NCI-H1436 treated with DMSO at 0.1 percent for 48 hours (cell line): ENCODE results near the gene RIMBP2.
"Not testable (repeated sequence)": the region's sequence is repeated elsewhere in the genome, so short reads cannot be mapped to it uniquely, and the experiment has no call there.

ENCODE experiments used
- DNase-seq: peaks from one replicate; lab custom pipeline; 2025; lab: John Stamatoyannopoulos, UW

RIMBP2 gene

DNA sequence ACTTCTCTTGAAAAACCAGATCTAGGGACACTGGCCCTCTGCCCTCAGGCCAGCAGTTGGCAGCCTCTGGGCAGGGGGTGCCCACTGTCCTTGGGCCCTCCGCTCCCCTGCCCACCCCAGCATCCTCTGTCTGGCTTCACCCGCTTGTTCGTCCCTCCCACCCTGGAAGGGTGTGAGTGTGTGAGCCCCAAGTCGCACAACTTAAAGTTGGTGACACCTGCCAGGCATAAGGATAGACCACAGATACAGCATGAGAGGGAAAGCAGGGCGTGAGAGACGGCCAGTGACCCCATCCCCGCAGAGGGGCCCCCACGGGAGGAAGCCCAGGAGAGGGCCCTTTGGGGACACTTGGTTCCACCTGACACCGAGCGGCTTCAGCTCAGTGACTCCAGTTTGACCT is 23.5 kb upstream of the RIMBP2 start:
- no peak for DNase-seq

DNA sequence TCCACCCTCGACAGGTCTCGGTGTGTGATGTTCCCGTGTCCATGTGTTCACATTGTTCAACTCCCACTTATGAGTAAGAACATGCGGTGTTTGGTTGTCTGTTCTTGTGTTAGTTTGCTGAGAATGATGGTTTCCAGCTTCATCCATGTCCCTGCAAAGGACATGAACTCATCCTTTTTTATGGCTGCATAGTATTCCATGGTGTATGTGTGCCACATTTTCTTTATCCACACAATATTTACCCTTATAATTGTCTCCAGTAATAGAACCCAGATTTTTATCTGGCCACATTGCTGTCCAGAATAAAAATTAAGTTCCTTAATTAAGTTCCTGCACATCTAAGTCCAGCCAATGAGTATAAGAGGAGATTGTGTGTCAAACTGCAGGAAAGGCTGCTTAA is 22.3 kb upstream of the RIMBP2 start:
- not testable (repeated sequence) for DNase-seq

DNA sequence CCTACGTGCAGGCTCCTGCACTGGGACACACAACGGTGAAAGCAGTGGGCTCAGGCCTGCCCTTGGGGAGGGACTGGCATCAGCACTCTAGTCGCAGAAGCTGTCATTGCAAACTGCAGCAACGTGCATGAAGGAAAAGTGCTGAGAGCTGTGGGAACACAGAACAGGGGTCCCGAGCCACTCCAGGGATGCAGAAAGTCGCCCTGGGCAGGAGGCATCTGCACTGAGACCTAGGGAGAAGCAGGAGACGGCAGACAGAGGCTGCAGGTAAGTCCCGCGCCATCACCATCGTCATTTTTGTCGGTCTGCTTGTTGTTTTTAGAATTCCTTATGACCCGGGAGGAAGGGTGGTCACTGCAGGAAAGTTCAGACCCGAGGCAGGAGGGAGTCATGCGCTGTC is 21.6 kb upstream of the RIMBP2 start:
- DNase-seq: no peak

DNA sequence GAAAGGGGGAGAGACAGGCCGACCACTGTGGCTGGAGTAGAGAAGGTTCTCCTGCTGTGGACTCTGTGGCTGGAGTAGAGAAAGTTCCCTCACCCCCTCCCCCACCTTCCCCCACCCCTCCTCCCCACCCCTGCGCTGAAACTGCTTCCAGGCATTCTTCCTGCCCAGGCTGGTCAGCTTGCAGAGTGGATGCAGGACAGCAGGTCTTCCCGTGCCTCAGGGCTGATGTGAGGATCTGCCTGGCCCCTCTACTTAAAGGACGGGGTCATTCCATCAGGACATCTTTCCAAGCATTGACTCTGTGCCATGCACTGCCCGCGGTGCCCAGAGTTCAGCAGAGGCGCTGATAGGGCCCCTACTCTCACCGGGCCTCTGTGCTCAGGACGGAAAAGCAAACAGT is 13.2 kb upstream of the RIMBP2 start:
- no peak for DNase-seq

DNA sequence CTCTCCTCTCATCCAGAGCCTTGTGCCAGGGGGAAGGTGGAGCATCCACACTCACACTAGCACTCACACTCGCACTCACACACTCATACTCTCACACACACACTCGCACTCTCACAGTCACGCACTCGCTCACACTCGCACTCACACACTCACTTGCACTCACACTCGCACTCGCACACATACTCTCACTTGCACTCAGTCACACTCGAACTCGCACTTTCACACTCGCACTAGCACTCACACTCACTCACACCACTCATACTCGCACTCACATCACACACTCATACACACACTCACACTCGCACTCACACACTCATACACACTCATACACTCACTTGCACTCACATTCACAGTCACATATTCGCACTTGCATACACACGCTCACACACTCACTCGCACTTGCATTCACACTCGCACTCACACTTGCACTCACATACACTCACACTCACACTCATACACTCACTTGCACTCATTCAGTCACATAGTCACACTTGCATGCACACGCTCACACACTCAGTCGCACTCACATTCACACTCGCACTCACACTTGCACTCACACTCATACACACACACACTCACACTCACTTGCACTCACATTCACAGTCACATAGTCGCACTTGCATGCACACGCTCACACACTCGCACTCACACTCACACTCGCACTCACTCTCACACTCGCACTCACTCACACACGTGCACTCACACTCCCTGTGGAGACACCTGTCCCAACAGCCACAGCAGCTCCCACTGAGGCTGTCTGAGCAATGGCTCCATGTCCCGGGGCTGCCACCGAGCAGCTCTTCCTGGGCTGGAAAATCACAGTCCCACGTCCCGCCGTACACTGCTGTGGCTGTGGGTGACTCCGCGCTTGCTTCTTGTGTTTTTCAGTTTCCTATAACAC is 12.3 kb upstream of the RIMBP2 start:
- DNase-seq: no peak

DNA sequence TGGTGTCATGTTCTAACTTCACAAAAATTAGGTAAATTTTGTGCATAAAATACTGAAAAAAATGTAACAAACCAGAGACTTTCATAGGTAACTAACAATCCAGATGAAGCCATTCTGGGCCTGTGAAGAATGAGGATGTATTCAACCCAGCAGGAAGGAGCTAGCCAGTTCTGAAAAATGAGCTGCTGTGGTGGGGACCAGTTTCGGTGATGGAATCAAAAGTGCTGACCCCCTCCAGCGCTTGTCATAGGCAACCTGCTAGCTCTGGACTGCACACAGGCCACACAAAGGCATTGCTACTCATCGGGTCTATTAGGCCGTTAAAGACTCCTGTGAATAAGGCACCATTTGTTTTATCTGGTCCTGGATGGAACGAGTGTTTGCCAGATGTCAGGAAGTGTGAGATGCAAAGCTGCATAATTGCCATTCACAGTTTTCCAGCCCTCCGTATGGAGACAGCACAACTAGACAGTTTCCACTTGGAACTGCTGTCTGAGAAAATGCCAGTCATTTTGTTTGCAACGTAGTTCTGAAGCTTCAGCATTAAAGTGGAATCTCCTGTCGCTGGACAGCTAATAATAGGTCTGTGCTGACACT is 3.3 kb upstream of the RIMBP2 start:
- no peak for DNase-seq

DNA sequence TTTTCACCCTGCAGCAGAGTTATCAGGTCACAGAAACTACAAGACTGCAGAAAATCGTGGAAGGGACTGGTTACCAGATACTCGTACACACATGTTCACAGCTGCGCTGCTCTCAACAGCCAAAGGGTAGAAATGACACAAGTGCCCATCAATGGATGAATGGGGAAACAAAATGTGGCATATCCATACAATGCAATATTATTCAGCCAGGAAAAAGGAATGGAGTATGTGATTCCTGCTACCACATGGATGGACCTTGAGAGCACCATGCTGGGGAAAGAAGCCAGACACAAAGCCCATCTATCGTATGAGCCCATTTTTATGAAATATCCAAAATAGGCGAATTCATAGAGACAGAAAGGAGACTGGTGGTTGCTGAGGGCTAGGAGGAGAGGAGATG is 1.7 kb upstream of the RIMBP2 start:
- DNase-seq: no peak

DNA sequence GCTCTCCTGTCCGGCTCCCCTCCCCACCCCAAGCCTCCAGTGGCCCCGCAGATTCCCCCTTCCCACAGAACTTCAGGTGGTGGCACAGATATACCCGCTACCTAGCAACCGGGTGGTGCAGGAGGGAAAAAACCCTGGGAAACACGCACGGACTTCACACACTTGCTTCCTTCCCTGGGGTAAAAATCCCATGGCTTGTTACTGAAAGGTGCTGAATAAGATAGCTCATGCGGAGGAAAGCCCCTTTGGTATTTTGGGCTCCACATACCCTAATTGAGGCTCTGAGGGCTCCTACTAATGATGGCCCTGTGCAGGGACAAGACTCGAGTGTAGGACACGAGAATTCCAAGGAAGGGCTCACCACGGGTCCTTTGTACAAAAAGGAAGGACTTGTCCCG is 869 bp upstream of the RIMBP2 start:
- no peak for DNase-seq

DNA sequence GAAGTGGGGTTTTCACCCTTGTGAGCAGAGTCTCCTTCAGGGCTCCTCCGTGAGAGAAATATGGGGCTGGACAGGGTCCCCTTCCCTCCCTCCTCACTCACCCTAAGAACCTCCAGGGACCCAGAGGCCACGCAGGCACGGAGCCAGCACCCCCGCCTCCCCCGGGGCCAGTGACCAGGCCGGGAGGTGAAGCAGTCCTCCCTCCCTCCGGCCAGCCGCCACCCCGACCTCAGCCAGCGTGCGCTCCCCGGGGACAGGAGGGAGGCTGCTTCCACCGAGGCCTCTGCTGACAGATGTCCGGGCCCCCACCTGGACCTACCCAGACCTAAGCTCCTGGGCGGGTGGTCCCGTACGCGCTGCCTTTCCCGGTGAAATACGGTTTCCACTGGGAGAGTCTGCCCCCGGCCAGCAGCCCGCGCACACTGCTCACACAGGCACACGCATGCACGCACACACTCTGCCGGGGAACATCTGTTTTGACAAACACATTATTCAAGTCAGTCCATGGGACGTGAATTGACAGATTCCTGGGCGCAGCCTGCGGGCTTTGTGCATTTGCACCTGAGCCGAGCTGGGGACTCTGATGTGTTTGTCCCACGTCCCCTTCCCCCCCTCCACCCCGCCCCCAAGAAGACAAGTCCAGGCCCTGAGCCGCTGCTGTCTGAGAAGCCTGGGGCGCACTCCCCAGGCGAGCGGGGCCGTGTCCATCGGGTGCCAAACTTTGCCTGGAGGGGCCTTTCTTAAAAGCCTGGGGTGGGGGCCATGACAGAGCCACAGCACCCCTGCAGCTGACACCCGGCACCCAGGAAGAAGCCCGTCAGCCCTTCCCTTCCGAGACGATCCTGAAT is 725 bp downstream of the RIMBP2 start:
- no peak for DNase-seq

DNA sequence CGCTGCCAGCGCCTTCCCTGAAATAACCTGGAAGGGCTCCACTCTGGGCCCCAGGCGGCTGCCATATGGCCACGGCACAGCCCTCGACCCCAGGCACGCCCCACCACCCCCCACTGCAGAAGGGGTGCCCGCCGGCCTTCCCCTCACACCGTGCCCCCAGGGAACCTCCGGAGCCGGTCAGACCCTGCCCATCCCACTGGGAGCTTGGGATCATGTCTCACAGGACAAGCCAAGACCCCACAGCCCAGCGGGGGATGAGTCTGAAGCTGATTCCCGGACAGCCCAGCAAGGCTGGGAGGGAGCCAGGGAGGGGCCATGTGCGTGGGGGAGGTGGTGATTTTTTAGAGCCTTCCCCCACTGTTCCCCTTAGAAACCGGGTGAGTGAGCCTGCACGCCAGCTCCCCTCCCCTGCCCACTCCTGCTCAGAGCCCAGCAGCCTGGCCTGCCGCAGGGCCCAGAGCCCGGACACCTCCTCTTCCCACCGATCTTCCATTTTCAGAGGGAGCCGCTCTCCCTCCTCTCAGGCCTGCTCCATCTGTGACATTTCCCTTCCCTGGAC is 1.4 kb downstream of the RIMBP2 start:
- DNase-seq: no peak

DNA sequence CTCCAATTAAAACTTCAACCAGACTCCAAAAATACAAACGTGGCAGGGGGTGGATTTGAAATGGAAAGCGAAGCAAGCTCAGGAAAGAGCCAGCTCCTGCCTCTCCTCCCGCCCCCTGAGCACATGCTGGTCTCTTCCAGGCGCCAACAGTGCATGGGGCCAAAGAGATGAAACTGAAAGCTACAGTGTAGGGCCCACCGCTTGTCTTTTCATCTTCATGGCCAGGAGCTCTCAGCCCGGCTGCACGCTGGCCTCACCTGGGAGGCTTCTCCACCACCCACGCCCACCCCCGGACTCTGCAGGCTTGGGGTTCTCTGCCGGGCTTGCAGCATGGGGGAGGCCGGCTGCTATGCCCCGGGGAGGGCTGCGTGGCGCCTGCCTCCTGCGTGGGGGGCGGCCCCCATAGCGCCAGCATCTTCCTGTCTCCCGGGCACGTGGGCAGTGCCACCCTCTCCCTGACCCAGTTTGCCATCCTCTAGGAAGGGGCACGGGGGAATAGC is 2.0 kb downstream of the RIMBP2 start:
- no peak for DNase-seq

DNA sequence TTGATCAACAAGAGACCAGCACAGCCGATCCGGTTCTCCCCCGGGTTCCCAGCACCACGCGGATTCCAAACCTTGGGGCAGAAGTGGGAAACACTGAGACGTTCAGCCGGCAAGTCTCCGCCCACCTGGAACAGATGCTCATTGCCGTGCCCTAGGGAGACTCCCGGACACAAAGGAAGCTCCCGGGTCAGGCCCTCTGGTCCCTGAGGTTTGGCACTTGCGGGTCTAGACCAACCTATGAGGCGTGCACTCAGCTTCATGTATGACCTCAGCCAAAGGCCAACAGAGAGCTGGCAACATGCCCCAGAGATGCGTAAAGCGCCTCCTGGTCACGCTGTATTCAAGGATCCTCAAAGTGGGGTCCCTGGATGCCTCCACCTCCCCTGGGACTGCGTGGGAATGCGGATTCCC is 2.5 kb downstream of the RIMBP2 start:
- DNase-seq: no peak

DNA sequence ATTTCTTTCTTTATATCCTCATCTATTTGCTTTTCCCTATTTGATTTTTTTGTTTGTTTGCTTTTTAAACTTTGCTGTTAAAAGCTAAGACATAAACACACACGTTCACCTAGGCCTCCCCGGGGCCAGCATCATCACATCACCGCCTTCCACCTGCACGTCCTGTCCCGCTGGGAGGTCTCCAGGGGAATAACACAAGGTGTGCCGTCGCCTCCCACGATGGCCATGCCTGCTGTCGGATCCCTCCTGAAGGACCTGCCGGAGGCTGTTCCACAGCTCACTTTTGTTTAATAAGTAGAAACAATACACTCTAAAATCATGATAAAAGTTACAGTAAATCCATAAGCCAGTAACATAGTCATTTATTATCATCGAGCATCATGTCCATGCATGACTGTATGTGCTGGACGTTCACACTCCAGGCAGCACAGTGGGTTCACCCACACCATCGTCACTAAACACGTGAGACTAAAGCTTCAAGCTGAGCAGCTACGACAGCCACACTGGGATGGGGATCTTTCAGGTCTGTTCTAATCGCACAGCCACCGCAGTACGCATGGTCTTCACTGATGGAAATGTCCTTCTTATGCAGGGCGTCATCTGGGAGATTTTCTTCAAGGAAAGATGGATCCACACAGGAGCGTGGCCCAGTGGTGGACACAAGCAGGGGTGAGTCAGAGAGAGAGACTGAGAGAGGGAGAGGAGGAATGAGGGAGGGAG is 3.6 kb downstream of the RIMBP2 start:
- DNase-seq: no peak

DNA sequence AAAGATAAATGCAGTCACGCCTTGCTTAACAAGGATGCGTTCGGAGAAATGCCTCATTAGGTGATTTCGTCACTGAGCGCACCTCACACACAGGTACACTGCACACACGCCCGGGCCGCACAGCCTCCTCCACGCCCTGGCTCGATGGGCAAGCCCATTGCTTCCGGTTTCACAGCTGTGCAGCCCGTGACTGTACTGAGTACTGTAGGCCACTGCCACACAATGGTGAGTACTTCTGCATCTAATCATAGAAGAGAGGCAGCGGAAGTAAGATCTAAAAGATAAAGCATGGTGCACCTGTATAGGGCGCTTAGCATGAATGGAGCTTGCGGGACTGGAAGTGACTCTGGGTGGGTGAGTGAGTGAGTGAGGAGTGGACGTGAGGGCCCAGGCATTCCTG is 4.3 kb downstream of the RIMBP2 start:
- DNase-seq: no peak

DNA sequence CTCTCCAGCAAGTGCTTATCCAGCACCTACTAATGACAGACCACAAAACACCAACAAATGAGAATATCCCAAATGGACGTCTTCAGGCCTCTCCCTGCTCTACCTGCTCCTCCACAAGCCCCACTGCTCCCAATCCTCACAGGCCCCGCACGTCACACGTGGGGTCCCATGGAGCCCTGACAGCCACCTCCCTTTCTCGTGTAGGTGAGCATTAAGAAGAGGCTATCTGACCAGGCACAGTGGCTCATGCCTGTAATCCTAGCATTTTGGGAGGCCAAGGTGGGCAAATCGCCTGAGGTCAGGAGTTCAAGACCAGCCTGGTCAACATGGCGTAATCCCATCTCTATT is 5.4 kb downstream of the RIMBP2 start:
- DNase-seq: no peak

DNA sequence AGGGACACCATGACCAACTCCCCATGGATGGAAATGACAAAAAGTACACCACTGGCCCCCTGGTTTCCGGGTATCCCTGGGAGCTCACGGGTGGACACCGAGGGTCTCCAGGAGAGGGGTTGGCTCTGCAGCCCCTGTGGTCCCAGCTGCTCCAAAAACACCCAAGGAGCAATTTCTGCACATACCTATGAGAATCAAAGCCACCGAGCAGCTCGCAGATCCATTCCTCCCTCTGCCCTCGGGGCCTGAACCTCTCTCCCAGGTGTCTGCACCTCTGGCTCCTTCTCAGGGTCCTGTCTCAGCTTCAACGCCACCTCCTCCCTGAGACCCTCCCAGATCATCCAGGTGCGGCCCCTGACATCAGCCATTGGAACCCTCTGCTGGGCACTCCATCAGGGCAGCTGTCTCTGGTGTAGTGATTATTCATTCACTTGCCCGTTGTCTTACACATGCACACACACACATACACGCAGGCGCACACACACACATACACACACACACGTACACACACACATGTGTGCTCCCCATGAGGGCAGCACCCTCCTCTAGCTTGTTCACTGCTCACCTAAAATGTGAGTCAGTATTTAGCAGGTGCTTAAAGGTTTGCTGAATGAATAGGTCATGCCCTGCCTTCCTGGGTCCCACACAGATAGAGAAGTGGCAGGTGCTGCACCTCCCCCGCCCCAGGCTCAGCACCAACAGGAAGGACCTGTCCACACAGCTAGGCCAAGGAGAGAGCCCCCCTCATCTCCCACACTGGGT is 5.9 kb downstream of the RIMBP2 start:
- no peak for DNase-seq

DNA sequence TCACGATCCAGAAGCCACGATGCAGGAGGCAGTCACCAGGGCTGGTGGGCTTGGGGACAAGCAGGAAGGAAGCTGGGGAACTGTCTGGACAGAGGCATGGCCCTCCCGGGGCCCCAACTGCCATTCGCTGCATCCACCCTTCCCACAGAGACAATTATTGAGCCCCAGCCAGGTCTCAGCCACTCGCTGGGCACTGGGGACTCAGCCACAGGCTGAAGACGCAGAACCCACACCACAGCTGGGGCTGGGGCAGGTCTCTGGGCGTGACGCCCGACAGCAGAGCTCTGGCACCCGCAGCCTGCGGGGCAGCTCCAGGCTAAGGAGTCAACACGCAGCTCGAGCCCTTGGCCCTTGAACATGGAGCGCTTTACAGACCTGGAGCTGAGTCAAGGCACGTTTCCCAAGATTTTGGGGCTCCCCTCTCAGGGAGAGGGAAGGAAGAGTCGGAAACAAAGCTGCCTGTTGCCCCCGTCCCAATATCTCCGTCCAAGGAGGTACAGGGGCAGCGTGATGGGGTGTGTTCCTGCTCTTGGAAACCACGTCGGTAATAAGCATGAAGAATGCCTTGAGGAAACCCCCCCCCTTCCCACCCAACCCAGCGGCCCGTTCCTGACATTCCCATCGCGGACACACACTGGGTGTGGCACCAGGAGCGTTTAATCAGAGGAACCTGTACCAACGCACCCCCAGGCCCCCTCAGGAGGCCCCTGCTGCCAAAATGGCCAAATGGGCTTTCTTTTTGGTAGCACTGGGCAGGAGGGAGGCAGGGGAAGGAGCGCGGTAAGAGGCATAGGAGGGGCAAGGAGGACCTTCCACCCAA is 6.7 kb downstream of the RIMBP2 start:
- no peak for DNase-seq

DNA sequence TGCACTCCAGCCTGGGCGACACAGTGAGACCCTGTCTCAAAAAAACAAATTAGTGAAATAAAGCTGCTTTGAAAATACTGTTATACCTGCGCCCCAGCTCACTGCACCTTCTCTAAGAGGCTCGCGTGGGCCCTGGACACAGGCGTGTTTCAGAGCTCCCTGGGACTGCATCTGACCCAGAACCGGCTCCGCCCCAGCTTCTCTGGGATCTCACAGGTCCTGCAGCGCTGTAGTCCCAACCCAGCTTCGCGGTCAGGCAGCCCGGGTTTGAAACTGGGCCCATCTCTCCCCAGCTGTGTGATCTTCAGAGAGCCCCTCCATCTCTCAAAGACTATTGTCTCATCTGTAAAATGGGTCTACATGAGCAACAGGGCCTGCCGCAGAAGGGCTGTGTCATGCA is 7.5 kb downstream of the RIMBP2 start:
- no peak for DNase-seq

DNA sequence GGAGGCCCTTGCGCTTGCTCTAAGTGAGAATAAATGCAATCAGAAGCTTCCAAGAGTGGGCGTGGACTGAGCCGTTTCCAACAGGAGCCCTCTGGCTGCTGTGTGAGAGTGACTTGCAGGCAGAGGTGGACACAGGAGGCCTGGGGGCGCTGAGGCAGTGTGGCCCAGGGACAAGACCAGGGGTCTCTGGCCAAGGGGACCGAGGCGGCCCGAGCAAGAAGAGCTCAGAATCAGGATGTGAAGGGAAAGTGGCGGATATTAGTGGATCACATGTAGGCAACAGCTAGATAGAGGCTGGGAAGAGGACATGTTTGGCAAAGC is 8.6 kb downstream of the RIMBP2 start:
- no peak for DNase-seq

DNA sequence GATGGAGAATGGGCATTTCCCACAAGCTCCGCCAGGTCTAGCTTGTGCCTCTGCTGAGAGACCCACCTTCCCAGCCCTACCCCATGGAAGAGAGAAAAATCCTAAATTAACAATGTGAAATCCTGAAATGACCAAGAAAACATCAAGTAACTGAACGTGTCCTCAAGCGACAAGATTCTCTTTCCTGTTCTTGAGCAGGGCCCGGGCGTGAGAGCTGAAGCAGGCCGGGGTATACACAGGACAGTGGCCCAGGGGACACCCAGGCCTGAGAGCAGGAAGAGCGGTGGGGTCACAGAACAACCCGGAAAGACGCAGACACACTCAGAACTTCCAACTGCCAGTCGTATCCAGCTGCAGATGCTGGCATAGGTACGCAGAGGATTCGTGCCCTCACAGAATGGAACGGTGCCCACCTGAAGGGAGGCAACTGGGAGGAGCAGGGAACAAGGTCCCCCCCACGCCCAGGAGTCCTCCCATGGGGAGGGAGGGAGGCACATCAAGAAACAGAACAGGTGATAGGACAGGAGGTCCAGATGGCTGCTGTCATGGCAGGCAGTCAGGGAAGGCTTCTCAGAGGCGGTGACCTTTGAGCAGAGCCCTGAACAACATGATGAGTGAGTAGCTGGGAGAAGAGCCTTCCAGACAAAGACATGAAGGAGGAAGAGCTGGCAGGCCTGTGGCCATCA is 9.1 kb downstream of the RIMBP2 start:
- no peak for DNase-seq
